HEK293 (cell line): ENCODE results near the gene TIMM10.
A peak's percentile ranks its signal among the peaks of the same experiment; 100 is the strongest.

Source experiments
- CTCF ChIA-PET: fragments of 350-600 bp; formaldehyde crosslinking; extraction: SDS; loops from one replicate; lab custom pipeline; 2021; ENCODE audit warnings: antibody characterized with exemption; lab: Yijun Ruan, JAX
- POLR2A ChIA-PET: fragments of 300-600 bp; formaldehyde crosslinking; extraction: SDS; loops from one replicate; lab custom pipeline; 2020; ENCODE audit warnings: antibody characterized with exemption, inconsistent platforms; lab: Yijun Ruan, JAX
- H3K27ac ChIP-seq: fragments of 200-500 bp; sonication (Bioruptor generic); 2 replicates; pipeline ENCODE4 v1.5.1; 2014; ENCODE audit warnings: low read depth, low read length, control low read depth, inconsistent platforms; ENCODE audit errors: extremely low read depth
- H3K36me3 ChIP-seq, 2 experiments: fragments of 200-500 bp in 1 of 2; sonication (Bioruptor generic) in 1 of 2; 1 replicate in 1 of 2; 2 replicates in 1 of 2; pipeline ENCODE4 v1.5.1; 2014 to 2017; ENCODE audit warnings: inconsistent platforms in 2 of 2, low read length in 2 of 2; ENCODE audit not compliant: control insufficient read depth in 2 of 2, insufficient read depth in 1 of 2
- H3K4me1 ChIP-seq: fragments of 200-500 bp; sonication (Bioruptor generic); 2 replicates; pipeline ENCODE4 v1.5.1; 2014; ENCODE audit warnings: mild to moderate bottlenecking, low read length, inconsistent platforms; ENCODE audit not compliant: control insufficient read depth, insufficient read depth
- H3K4me3 ChIP-seq: 2 replicates; pipeline ENCODE4 v1.5.1; 2011; ENCODE audit warnings: low read depth, mild to moderate bottlenecking, control low read depth, low read length, moderate library complexity
- H3K9me3 ChIP-seq: fragments of 200-500 bp; sonication (Bioruptor generic); 2 replicates; pipeline ENCODE4 v1.5.1; 2014; ENCODE audit warnings: low read depth, low read length, inconsistent platforms; ENCODE audit not compliant: control insufficient read depth, insufficient read depth
- CTCF ChIP-seq: fragments of 450-650 bp; formaldehyde crosslinking; IDR thresholded peaks from 2 replicates; pipeline ENCODE4 v1.5.1; 2016; ENCODE audit warnings: missing biosample characterization, missing genetic modification characterization
- GLI2 ChIP-seq: fragments of 450-650 bp; formaldehyde crosslinking; IDR thresholded peaks from 2 replicates; pipeline ENCODE4; 2017; ENCODE audit warnings: missing biosample characterization, missing genetic modification characterization, low read depth, borderline replicate concordance
- HOXD13 ChIP-seq: sonication (generic); formaldehyde crosslinking; IDR thresholded peaks from 2 replicates; pipeline ENCODE4 v1.8.0; 2022; ENCODE audit warnings: missing genetic modification reagents, borderline replicate concordance
- IKZF3 ChIP-seq: fragments of 450-650 bp; IDR thresholded peaks from 2 replicates; pipeline ENCODE4 v1.5.0; 2018; ENCODE audit warnings: missing biosample characterization, mild to moderate bottlenecking, missing genetic modification characterization, moderate library complexity
- KLF17 ChIP-seq: fragments of 450-650 bp; formaldehyde crosslinking; IDR thresholded peaks from 2 replicates; pipeline ENCODE4 v1.5.1; 2016; ENCODE audit warnings: missing biosample characterization, missing genetic modification characterization
- ZBTB20 ChIP-seq: fragments of 450-650 bp; formaldehyde crosslinking; IDR thresholded peaks from 2 replicates; pipeline ENCODE4 v1.5.1; 2016; ENCODE audit warnings: missing biosample characterization, missing genetic modification characterization
- ZEB2 ChIP-seq: fragments of 450-650 bp; formaldehyde crosslinking; IDR thresholded peaks from 2 replicates; pipeline ENCODE4 v1.5.1; 2016; ENCODE audit warnings: missing biosample characterization, missing genetic modification characterization
- ZIC2 ChIP-seq: fragments of 450-650 bp; formaldehyde crosslinking; IDR thresholded peaks from 2 replicates; pipeline ENCODE4 v1.5.1; 2016; ENCODE audit warnings: missing biosample characterization, missing genetic modification characterization
- ZNF10 ChIP-seq: fragments of 450-650 bp; formaldehyde crosslinking; IDR thresholded peaks from 2 replicates; pipeline ENCODE4 v1.5.1; 2017; ENCODE audit warnings: missing biosample characterization, missing genetic modification characterization
- ZNF202 ChIP-seq: fragments of 450-650 bp; formaldehyde crosslinking; IDR thresholded peaks from 2 replicates; pipeline ENCODE4 v1.5.1; 2016; ENCODE audit warnings: missing biosample characterization, missing genetic modification characterization, borderline replicate concordance
- ZNF548 ChIP-seq: fragments of 450-650 bp; formaldehyde crosslinking; IDR thresholded peaks from 2 replicates; pipeline ENCODE4 v1.5.1; 2016; ENCODE audit warnings: missing biosample characterization, missing genetic modification characterization
- ZNF654 ChIP-seq: fragments of 450-650 bp; formaldehyde crosslinking; IDR thresholded peaks from 2 replicates; pipeline ENCODE4 v1.5.1; 2016; ENCODE audit warnings: low read depth, missing biosample characterization, missing genetic modification characterization
- ZNF658 ChIP-seq: fragments of 450-650 bp; formaldehyde crosslinking; IDR thresholded peaks from 2 replicates; pipeline ENCODE4; 2016; ENCODE audit warnings: missing biosample characterization, missing genetic modification characterization
- ZNF76 ChIP-seq: fragments of 450-650 bp; formaldehyde crosslinking; IDR thresholded peaks from 2 replicates; pipeline ENCODE4; 2016; ENCODE audit warnings: low read depth, missing biosample characterization, missing genetic modification characterization, borderline replicate concordance
- ZNF776 ChIP-seq: fragments of 450-650 bp; formaldehyde crosslinking; IDR thresholded peaks from 2 replicates; pipeline ENCODE4 v1.5.0; 2017; ENCODE audit warnings: missing biosample characterization, missing genetic modification characterization, borderline replicate concordance
- TF ChIP-seq, protein P1 (sequence below): fragments of 450-650 bp; IDR thresholded peaks from 2 replicates; pipeline ENCODE4 v1.5.1; 2018; ENCODE audit warnings: missing biosample characterization, mild to moderate bottlenecking, missing genetic modification characterization
- TF ChIP-seq, protein P2 (sequence below): fragments of 450-650 bp; formaldehyde crosslinking; IDR thresholded peaks from 2 replicates; pipeline ENCODE4 v1.5.1; 2016; ENCODE audit warnings: missing biosample characterization, missing genetic modification characterization
- TF ChIP-seq, protein P3 (sequence below): fragments of 450-650 bp; formaldehyde crosslinking; IDR thresholded peaks from 2 replicates; pipeline ENCODE4 v1.5.1; 2017; ENCODE audit warnings: missing biosample characterization, missing genetic modification characterization
- TF ChIP-seq, protein P4 (sequence below): fragments of 450-650 bp; formaldehyde crosslinking; IDR thresholded peaks from 2 replicates; pipeline ENCODE4 v1.5.1; 2016; ENCODE audit warnings: missing biosample characterization, missing genetic modification characterization
- TF ChIP-seq, protein P5 (sequence below): fragments of 450-650 bp; formaldehyde crosslinking; IDR thresholded peaks from 2 replicates; pipeline ENCODE4 v1.5.1; 2016; ENCODE audit warnings: missing biosample characterization, missing genetic modification characterization

Gene TIMM10

DNA sequence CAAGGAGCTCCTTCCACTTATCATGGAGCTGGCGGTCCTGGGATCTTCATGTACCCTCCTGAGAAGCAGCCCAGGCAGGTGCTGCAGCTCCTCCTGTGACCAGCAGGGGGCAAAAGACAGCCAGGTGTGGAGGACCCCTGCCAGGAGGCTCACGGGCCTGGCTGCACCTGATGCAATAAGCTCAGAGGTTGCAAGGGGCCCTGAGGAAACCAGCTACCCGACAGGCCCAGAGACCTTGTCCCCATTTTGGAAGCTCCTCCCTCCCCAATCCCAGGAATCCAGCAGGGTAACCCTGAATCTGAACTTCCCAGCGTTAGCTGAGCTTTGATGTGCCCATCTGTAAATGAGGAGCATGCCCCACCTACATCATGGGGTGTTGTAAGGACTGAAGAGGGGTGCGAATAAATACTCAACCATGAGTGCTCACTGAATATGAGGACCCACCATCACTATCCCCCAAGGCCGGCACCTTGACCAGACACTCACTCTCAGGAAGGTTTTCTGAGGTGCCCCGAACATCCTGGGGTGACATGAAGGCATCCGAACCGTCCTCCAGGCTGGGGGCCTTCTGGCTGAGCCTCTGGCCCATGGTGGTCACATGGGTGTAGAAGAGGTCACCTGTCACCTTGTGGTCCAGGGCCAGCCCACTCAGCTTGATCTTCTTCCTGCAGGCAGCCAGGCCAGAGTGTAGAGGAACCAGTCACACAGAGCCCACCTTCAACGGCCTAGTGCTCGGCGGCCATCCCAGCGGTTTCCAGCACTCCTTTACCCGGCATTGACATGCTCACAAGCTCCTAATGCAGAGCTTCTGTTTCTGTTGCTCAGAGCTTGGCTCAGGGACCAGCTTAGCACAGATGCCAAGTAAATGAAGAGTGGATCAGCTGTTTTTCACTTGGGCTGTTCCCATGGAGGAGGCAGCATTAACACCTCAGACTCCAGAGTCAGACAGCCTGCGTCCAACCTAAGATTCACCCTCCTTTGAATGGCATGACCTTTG lies 36.7 kb downstream of the TIMM10 start:
- Histone ChIP-seq H3K27ac (peak overlapping the region; percentile 21; the same call in 1 of the 2 replicates), H3K36me3 (peaks cover 0 to 24% of the 10 kb centered on the region in 2 experiments; a peak in 1 of 3 replicates), H3K4me3 (no peak overlapping the region), H3K9me3 (no peaks in the 10 kb centered on the region), H3K4me1 (no peaks in the 10 kb centered on the region)
- CTCF ChIA-PET = interaction anchor here (0.5 to 10.1 kb wide), 55 partner anchors 8 to 1665 kb away, joined by 3 to 218 read pairs (median 5); partner anchors contain the start of genes RTN4RL2, SLC43A1, TIMM10 and TNKS1BP1
- POLR2A ChIA-PET = interaction anchor here (0.6 to 2.2 kb wide), 11 partner anchors 9 to 155 kb away, joined by 3 to 15 read pairs (median 4); partner anchors contain the start of genes RTN4RL2 and SLC43A1
- TF ChIP-seq ZNF76 (tag by site-specific recombination) (peak; percentile 68; the same call in 1 of the 2 replicates), CTCF (tag by site-specific recombination) (0 out of 2 replicates have a peak, but pooled peaks have one; percentile 18), ZBTB20 (tag by site-specific recombination) (peak; percentile 65), ZNF548 (tag by site-specific recombination) (no peak), ZEB2 (tag by site-specific recombination) (peak; percentile 85), ZIC2 (tag by site-specific recombination) (peak; percentile 47), GLI2 (tag by site-specific recombination) (no peak), HOXD13 (CRISPR knock-in tag) (peak; percentile 99), KLF17 (tag by site-specific recombination) (no peak), ZNF202 (tag by site-specific recombination) (no peak), ZNF658 (tag by site-specific recombination) (no peak), ZNF10 (peak; percentile 44; the same call in 1 of the 2 replicates), IKZF3 (tag by site-specific recombination) (peak; percentile 69), ZNF776 (tag by site-specific recombination) (no peak), ZNF654 (peak; percentile 27; the same call in 1 of the 2 replicates)
- TF ChIP-seq, protein P1, sequence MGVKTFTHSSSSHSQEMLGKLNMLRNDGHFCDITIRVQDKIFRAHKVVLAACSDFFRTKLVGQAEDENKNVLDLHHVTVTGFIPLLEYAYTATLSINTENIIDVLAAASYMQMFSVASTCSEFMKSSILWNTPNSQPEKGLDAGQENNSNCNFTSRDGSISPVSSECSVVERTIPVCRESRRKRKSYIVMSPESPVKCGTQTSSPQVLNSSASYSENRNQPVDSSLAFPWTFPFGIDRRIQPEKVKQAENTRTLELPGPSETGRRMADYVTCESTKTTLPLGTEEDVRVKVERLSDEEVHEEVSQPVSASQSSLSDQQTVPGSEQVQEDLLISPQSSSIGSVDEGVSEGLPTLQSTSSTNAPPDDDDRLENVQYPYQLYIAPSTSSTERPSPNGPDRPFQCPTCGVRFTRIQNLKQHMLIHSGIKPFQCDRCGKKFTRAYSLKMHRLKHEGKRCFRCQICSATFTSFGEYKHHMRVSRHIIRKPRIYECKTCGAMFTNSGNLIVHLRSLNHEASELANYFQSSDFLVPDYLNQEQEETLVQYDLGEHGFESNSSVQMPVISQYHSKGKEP (tag by site-specific recombination) = peak; percentile 70; the same call in 1 of the 2 replicates
- TF ChIP-seq, protein P2, sequence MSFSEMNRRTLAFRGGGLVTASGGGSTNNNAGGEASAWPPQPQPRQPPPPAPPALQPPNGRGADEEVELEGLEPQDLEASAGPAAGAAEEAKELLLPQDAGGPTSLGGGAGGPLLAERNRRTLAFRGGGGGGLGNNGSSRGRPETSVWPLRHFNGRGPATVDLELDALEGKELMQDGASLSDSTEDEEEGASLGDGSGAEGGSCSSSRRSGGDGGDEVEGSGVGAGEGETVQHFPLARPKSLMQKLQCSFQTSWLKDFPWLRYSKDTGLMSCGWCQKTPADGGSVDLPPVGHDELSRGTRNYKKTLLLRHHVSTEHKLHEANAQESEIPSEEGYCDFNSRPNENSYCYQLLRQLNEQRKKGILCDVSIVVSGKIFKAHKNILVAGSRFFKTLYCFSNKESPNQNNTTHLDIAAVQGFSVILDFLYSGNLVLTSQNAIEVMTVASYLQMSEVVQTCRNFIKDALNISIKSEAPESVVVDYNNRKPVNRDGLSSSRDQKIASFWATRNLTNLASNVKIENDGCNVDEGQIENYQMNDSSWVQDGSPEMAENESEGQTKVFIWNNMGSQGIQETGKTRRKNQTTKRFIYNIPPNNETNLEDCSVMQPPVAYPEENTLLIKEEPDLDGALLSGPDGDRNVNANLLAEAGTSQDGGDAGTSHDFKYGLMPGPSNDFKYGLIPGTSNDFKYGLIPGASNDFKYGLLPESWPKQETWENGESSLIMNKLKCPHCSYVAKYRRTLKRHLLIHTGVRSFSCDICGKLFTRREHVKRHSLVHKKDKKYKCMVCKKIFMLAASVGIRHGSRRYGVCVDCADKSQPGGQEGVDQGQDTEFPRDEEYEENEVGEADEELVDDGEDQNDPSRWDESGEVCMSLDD (tag by site-specific recombination) = 0 out of 2 replicates have a peak, but pooled peaks have one; percentile 16
- TF ChIP-seq, protein P3, sequence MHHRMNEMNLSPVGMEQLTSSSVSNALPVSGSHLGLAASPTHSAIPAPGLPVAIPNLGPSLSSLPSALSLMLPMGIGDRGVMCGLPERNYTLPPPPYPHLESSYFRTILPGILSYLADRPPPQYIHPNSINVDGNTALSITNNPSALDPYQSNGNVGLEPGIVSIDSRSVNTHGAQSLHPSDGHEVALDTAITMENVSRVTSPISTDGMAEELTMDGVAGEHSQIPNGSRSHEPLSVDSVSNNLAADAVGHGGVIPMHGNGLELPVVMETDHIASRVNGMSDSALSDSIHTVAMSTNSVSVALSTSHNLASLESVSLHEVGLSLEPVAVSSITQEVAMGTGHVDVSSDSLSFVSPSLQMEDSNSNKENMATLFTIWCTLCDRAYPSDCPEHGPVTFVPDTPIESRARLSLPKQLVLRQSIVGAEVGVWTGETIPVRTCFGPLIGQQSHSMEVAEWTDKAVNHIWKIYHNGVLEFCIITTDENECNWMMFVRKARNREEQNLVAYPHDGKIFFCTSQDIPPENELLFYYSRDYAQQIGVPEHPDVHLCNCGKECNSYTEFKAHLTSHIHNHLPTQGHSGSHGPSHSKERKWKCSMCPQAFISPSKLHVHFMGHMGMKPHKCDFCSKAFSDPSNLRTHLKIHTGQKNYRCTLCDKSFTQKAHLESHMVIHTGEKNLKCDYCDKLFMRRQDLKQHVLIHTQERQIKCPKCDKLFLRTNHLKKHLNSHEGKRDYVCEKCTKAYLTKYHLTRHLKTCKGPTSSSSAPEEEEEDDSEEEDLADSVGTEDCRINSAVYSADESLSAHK = peak; percentile 69; the same call in 1 of the 2 replicates
- TF ChIP-seq, protein P4, sequence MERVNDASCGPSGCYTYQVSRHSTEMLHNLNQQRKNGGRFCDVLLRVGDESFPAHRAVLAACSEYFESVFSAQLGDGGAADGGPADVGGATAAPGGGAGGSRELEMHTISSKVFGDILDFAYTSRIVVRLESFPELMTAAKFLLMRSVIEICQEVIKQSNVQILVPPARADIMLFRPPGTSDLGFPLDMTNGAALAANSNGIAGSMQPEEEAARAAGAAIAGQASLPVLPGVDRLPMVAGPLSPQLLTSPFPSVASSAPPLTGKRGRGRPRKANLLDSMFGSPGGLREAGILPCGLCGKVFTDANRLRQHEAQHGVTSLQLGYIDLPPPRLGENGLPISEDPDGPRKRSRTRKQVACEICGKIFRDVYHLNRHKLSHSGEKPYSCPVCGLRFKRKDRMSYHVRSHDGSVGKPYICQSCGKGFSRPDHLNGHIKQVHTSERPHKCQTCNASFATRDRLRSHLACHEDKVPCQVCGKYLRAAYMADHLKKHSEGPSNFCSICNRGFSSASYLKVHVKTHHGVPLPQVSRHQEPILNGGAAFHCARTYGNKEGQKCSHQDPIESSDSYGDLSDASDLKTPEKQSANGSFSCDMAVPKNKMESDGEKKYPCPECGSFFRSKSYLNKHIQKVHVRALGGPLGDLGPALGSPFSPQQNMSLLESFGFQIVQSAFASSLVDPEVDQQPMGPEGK = 0 out of 2 replicates have a peak, but pooled peaks have one; percentile 16
- TF ChIP-seq, protein P5, sequence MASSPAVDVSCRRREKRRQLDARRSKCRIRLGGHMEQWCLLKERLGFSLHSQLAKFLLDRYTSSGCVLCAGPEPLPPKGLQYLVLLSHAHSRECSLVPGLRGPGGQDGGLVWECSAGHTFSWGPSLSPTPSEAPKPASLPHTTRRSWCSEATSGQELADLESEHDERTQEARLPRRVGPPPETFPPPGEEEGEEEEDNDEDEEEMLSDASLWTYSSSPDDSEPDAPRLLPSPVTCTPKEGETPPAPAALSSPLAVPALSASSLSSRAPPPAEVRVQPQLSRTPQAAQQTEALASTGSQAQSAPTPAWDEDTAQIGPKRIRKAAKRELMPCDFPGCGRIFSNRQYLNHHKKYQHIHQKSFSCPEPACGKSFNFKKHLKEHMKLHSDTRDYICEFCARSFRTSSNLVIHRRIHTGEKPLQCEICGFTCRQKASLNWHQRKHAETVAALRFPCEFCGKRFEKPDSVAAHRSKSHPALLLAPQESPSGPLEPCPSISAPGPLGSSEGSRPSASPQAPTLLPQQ = 0 out of 2 replicates have a peak, but pooled peaks have one; percentile 19
